ENCODE measurements around the gene TSLP. TPM values are rescaled to one million over a fixed set of nuclear protein-coding genes. Genes with fewer than 3 reads are reported as not detected.

Gene TSLP
- total RNA-seq, 4 donors from 2014 or later: 0.30 to 0.64 (median 0.48) TPM

- TF ChIP-seq CTCF (IDR thresholded peaks at IDR 0.05) (no peak), POLR2A (IDR thresholded peaks at IDR 0.05) (no peak)
- no peak overlapping the region for H3K4me3 ChIP-seq (ENCODE audit: low read depth, poor library complexity, severe bottlenecking)
- 50 to 58% methylated on average over 4 of the region's 4 CpGs for WGBS, 2 donors
- no peak for DNase-seq (ENCODE audit: low spot score in 2 of 2)
- intact Hi-C loops (cut with DNase I; ENCODE audit: low total_unique reads): loop anchor here (10.0 kb wide), 1 partner anchor 315 kb away; no protein-coding TSS in a partner anchor
Observed at GRCh38 chr5:111069839-111070238, 1.7 kb upstream of the TSLP start.

GRCh38 chr5:111070272-111071134 is 1.0 kb upstream of the TSLP start:
- no peak for TF ChIP-seq POLR2A (IDR thresholded peaks at IDR 0.05)
- no peak for TF ChIP-seq CTCF (IDR thresholded peaks at IDR 0.05)
- WGBS, 2 donors: 29 to 33% methylated on average over 41 of the region's 42 CpGs
- no peak overlapping the region for H3K4me3 ChIP-seq (ENCODE audit: low read depth, poor library complexity, severe bottlenecking)
- intact Hi-C loops (cut with DNase I; ENCODE audit: low total_unique reads): no loop called here
- DNase-seq (ENCODE audit: low spot score in 2 of 2): peak in 1 of 2 donors; percentile 86

GRCh38 chr5:111072949-111073682 is 1.6 kb downstream of the TSLP start:
- peak overlapping the region; percentile 35 for H3K4me3 ChIP-seq (ENCODE audit: low read depth, poor library complexity, severe bottlenecking)
- 1 to 2% methylated on average over 43 to 44 of the region's 44 CpGs for WGBS, 2 donors
- intact Hi-C loops (cut with DNase I; ENCODE audit: low total_unique reads): no loop called here
- peak; percentile 68 to 92 for DNase-seq (ENCODE audit: low spot score in 2 of 2)
- TF ChIP-seq POLR2A (IDR thresholded peaks at IDR 0.05) (no peak), CTCF (IDR thresholded peaks at IDR 0.05) (no peak)

GRCh38 chr5:111074244-111074643 is 2.7 kb downstream of the TSLP start:
- no peak overlapping the region for H3K4me3 ChIP-seq (ENCODE audit: low read depth, poor library complexity, severe bottlenecking)
- TF ChIP-seq POLR2A (IDR thresholded peaks at IDR 0.05) (no peak), CTCF (IDR thresholded peaks at IDR 0.05) (no peak)
- intact Hi-C loops (cut with DNase I; ENCODE audit: low total_unique reads): no loop called here
- 69 to 79% methylated on average over 2 of the region's 2 CpGs for WGBS, 2 donors
- DNase-seq (ENCODE audit: low spot score in 2 of 2): no peak

GRCh38 chr5:111075520-111075919 is 4.0 kb downstream of the TSLP start:
- DNase-seq (ENCODE audit: low spot score in 2 of 2): no peak
- no peak overlapping the region for H3K4me3 ChIP-seq (ENCODE audit: low read depth, poor library complexity, severe bottlenecking)
- no peak for TF ChIP-seq POLR2A (IDR thresholded peaks at IDR 0.05)
- TF ChIP-seq CTCF (IDR thresholded peaks at IDR 0.05): no peak
- intact Hi-C loops (cut with DNase I; ENCODE audit: low total_unique reads): no loop called here
